NCI-H2196 (cell line): Measurements from ENCODE around the gene OAF.

Source experiments
- DNase-seq: peaks from one replicate; lab custom pipeline; 2025; ENCODE audit not compliant: unreplicated experiment; lab: John Stamatoyannopoulos, UW

Gene OAF

DNA sequence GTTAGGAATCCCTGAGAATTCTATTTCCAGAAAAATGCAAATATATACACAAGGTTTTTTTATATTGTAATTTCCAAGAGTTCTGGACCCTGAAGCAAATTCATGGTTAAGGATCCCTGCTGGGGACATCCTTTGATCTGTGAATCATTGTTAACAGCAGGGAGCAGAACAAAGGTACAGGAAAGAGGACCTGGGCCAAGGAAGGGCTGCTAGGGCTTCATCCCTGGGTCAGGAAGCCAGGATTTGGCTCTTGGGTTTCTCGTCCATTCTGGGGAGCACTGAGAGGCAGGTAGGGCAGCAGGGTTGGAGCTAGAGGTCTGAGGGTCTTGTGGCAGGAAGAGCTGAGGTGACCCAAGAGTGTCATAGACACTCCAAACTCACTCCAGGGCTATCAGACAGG is 10.2 kb upstream of the OAF start:
- DNase-seq, result no peak

DNA sequence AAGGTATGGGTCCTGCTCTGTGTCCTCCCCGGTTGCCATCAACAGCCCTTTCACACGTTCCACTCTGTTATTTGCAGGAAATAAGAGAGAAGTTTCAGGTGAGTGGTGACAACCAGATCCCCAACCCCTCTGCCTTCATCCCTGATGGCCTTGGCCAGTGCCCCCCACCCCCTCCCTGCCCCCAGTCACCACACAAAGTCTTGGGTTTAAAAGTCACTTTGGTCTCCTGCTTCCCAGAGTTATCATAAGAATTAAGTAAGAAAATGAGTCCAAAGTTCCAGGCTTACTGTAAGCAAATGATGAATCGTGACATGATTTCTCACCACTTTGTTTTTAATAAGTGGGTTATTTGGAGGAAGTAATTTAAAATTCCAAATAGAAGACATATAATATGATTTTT is 9.2 kb upstream of the OAF start:
- no peak for DNase-seq

DNA sequence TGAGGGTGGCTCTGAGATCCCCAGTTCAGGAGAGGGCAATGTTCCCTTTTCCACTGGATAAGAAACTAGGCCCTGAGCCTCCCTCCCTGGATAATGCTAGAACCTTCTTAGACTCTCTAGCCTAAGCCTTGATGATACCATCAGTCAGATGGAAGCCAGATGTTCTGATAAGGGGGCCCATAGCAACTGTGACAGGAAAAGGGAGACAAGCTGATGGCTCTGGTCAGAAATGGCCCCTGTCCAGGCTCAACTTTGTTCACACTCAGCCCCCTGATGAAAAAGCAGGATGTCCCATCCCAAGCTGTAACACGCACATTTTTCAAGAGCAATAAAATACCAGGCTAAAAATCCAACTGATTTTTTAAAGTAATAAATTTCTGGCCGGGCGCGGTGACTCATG is 7.2 kb upstream of the OAF start:
- DNase-seq, result no peak

- DNase-seq, result no peak
Observed at GRCh38 chr11:120205596-120206161, 5.2 kb upstream of the OAF start.

GRCh38 chr11:120207512-120207911 is 3.3 kb upstream of the OAF start:
- no peak for DNase-seq

DNA sequence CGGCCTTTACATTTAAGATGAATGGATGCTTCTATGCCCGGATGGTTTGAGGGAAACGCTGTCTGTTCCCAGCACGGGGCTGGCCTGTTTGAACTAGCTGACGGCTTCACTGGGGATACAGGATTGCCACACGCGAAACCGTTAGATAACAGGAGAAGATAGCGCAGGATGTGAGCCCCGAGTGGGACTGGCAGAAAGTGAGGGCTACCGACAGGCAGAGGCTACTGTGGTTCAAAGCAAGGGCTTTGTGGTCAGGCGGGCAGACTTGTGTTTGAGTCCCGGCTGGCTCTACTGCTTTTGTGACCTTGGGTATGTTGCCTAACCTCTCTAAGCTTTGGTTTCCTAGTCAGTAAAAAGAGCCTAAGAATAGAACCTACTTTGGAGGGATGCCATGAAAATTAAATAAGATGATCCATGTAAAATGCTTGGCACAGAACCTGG is 2.8 kb upstream of the OAF start:
- no peak for DNase-seq

DNA sequence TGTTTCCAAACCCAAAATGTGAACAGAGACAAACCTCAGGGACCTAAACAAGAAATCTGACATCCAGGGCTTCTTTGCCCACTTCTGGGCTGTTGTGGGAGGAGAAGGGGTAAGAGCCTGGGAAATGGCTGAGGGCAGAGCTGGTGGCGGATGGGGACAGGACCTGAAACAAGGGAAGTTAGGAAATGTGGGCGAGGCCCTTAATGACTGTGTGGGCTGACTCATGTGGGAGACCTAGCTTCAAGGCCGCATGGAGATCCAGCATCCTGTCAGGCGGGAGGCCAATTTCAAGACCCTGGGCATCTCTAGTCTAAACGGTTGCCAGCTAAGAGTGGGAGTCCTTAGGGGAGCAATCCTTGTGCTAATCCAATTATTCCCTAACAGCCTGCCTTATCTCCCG is 2.1 kb upstream of the OAF start:
- no peak for DNase-seq

DNA sequence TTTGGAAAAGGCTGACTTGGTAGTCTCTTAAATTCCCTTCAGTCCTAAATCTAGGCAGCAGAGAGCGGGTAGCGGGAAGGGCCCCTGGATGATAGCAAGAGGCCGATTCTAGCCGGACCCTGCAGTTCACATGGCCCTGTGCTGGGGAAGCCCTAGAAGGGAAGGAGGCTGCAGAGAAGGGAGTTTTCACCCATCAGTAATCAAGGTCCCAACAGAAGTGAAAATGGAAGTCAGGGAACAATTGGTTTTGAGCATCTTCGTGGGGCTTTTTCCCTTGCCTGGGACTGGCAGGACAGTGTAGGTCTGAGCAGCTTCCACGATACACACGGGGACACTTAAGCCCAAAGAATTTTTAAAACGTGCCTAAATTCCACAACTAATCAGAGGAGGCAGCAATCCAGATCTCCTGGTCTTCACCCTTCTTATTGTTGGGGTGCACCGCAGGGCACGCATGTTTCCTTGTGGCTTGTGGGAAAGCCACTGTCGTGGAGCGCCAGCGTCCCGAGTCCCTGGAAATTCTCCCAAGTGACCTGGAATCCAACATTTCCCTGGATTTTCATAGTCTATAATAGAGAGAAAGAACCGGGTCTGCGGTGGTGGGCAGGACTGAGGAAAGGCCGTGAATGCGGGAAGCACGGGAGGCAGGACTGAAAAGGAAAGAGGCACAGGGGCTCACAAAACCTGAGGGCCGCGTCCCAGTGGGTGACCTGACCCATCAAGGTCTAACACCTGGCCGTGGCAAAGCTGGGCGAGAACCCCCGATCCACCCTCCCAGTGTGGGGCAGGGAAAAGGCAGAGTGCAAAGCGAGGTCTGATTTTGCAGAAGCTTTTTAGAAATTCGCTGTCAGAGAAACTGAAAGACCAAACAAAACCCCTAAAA is 846 bp upstream of the OAF start:
- DNase-seq, result no peak

DNA sequence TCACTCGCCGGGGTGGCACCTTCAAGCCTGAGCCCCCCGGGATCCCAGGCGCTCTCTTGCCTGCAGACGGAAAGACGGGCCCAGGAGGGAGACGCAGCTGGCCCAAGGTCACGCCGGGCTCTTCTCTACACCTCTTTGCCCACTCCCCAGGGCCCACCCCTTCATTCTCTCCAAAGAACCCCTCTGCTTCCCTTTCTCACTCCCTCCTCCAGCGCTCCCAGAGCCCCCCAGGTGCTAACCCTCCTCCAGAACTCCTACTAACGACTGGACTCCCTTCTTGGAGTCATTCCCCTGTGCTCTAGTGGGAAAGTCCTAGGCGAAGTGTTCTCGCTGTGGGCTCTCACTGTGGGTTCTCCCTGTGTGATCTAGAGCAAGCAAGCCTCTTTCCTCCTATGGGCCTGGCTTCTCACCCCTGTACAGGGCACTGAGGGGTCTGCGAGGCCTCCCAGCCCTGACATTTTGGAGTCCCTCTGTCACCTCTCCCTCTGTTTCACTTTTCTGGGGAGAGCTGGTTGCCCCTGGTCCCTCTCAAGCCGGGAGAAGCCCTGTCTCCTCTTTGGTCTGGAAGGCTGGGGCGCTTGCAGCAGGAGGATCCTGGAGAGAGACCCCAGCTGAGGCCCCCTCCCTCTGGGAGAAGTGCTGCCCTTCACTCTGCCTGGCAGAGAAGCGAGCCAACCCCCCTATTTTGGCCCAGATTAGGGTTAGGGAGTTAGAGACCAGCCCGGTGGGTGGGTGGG is 858 bp downstream of the OAF start:
- DNase-seq, result no peak

- DNase-seq, result no peak
Observed at GRCh38 chr11:120212259-120212878, 1.5 kb downstream of the OAF start.

GRCh38 chr11:120212926-120213325 is 2.1 kb downstream of the OAF start:
- DNase-seq, result no peak

DNA sequence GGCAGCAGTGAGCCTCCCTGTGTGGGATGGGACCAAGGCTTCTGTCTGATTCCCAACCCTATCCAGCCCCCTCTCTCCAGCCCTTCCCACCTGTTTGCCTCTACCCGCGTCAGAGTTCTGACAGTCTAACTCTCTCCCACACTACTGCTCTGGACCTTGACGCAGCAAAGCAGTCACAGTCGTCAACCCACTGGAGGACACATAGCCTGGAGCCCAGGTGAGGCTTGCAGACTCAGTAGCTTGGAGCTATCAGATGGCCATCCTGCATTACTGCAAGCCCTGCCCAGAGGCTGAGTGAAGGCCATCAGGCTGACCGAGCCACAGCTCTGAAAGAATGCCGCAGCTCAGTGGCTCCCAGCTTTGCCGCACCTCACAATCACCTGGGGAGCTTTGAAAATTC is 3.7 kb downstream of the OAF start:
- DNase-seq, result no peak

GRCh38 chr11:120215634-120216033 is 4.8 kb downstream of the OAF start:
- no peak for DNase-seq

DNA sequence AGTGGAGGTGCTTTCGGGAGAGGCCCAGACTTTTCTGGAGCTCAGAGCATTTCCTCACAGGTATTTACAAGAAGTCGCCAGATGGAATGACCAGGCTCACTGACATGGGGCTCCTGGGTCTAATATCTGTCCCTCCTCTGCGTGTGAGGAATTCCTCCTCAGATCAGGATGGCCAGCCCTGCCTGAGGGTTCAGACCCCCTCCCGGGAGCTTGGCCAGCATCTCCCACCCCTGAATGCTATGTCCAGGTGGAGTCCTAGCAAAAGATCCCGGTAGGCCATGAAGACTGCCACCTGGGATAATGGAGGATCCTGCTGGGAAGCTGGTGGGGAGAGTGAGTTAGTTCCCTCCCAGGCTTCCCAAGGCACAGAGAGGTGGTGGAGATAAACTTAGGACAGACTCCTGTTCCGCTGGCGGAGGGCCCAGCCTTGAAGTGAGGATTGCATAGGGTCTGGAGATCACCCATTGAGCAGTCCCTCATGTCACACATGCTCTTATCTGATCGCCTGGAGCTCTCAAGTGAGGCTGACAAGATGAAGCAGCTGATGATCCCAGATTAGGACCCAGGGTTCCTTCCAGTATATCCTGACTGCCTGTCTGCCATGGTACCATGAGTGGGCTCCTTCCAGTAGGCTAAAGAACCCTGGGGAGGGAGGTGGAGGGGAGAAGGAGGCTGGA is 5.7 kb downstream of the OAF start:
- DNase-seq, result no peak

DNA sequence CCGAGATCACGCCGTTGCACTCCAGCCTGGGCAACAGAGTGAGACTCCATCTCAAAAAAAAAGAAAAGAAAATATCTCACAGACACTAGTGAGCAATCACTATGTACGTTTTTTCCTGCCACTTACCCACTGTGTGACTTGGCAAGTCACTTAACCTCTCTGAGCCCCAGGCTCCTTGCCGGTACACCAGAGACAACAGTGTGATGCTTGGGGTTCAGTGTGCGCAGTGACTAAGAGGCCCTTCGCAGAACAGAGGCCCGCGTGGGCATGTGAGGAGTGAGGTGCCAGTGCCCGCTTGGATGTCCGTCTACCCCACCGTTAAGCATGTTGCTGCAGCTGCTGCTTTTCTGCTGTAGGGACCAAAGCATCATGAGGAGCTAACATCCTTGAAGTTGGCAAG is 6.7 kb downstream of the OAF start:
- DNase-seq, result no peak

DNA sequence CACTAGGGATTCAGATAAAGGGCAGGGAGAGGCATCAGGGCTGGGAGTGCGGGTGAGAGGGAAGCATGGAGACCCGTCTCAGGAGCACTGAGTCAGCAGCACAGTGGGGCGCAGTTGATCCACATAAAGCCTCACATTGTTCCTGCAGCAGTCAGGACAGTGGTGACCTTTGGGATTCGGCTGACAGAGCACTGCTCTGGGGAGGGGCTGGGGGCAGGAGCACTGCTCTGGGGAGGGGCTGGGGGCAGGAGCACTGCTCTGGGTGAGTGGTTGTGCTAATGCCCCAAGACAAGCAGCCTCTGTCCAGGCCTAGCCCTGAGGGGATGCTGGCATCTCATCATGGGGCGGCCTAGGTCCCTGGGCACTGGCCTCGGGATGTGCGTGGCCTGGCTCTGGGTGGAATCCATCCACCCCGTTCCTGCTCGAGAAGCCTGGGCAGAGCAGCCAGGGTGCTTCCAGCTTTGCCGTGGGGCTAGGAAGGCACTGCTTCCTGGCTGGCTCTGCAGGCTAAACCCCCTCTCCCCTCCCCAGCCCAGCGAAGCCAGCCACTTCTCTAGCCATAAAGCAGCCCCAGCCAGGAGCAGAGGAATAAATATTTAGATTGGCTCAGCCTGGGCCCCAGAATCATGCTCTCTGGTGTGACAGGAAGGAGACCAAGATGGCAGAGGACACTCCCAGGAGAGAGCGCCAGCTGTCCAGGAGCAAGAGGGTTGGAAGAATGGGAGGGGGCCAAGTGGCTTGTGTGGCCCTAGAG is 7.3 kb downstream of the OAF start:
- no peak for DNase-seq

DNA sequence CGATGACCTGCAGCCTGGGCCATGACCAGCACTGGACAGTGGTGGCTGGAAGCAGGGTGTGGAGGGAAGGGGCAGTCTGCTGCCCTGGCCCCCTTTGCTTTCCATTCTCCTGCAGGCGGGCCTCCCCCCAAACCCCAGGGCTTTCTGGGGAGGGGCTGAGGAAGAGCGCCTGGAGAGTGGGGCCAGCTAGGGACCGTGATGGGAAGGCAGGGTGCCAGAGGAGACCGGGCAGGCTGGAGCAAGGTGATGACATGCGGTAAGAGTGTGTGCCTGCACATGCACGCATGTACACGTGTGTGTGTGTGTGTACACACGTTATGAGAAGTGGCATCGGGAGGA is 7.8 kb downstream of the OAF start:
- DNase-seq, result no peak

DNA sequence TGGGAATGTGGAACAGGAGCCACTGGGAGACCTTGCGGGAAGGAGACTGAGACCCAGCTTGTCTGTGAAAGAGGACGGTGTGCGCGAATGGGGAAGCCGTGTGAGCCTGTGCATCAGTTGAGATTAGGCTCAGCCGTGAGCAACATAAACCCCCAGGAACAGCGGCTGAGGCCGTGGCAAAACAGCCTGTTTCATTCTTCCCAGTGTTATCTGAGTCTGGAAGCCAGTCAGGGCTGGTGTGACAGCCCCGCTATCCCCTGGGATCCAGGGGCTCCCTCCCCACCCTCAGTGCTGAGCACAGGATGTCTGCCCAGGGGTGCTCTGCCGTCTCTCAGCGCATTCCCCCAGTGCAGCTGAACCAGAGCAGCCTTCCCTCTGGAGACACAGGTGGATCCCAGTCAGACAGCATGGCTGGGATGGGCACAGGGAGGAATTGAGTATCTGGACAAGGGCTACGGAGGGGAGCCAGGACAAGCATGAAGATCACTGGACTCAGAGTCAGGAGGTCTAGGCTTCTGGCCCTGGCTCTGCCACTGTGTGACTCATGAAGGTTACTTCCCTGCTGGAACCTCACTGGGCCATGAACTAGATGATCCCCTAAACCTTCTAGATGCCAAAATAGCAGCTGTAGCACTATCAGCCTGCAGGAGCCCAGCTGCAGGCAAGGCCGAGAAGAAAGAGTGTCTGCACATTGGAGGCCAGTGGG is 8.6 kb downstream of the OAF start:
- DNase-seq, result no peak

GRCh38 chr11:120219938-120220746 is 9.3 kb downstream of the OAF start:
- DNase-seq, result no peak
